HG03432 (cell line): ENCODE measurements around the gene PUS10.
"Not testable (repeated sequence)": the region's sequence is repeated elsewhere in the genome, so short reads cannot be mapped to it uniquely, and the experiment has no call there.

ENCODE experiments used
- ATAC-seq: cut with Tn5 transposase; IDR thresholded peaks from one replicate; pipeline ENCODE4 v1.9.1; 2021; ENCODE audit warnings: mild to moderate bottlenecking, moderate library complexity; ENCODE audit not compliant: unreplicated experiment

PUS10 gene

DNA sequence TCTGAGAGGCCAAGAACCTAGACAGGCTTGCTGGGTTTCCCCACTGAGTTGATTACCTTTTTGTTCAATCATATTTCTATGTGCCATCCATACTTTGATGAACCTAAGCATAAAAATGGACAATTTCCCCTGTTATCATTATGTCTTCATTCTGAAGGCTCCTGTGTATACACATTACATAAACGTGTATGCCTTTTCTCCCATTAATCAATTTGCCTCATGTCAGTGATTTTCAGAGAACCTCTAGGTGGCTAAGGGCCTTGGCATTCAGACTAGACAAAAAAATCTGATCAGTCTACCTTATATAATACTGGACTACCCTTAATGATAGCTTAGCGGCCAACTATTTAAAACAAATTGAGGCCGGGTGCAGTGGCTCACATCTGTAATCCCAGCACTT, 4.7 kb downstream of the PUS10 start:
- ATAC-seq: no peak

- ATAC-seq: not testable (repeated sequence)
Measured at GRCh38 chr2:61012303-61012702, 5.8 kb downstream of the PUS10 start.

DNA sequence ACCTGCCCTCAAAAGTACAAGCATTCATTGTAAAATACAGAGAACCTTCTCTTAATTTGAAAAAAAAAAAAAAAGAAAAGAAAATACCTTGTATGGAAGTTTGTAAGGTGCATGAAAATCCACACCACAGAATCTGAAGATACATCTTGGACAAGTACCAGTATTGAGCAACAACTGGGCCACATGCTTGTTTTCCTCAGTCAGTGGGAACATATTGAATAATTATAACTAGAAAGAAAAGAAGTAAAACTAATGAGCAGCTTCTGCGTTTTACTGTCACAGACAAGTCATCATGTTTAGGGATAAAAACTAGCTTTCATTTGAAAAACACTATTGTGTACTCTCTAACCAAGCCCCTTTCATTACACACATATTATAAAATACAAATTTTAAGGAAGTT, 6.4 kb downstream of the PUS10 start:
- ATAC-seq: no peak

DNA sequence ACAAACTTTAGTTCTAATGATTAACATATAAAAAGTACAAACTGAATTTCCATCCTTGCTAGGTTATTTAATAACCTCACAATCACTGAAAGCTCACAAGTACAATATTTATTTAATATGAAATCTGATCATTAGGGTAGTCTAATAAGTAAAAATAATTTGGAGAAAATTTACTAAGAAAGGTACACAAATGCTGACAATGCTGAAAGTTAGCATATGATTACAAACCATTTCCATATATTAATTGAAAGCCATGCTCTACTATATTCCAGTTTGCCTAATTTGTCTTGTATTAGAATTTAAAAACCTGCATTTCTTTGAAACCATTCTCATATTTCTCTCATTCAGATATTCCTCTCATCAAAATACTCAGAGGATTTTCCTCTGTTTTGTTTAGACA, 8.7 kb downstream of the PUS10 start:
- ATAC-seq: no peak

DNA sequence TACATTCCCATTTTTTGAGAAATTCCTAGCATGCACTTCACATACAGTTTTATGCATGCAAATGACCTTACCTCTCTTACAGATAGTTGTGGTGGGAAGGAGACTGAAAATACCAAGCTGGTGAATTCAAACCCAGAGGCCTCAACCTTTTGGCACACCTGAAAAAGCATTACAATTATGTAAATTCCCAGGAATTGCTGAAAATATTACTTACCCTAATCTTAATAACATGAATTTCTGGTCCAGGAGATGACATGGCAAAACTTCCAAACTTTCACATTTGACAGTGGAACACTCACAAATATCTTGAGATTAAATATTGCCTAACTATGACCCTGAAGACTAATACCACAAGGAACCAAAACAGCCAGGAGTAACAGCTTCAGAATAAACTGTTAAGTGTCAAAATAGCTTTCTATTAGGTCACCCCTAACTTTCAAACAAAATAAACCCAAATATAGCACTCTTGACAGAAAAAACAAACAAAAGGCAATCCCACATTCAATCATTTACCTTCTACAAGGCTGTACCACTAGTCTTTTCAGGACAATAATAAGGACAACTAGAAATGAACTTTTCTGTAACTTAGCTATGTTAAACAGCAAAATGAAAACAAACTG, 11.5 kb downstream of the PUS10 start:
- ATAC-seq: no peak

GRCh38 chr2:61005736-61006135, 12.3 kb downstream of the PUS10 start:
- ATAC-seq: no peak

GRCh38 chr2:60998628-60999545, 19.2 kb downstream of the PUS10 start:
- peak; percentile 74 for ATAC-seq

GRCh38 chr2:60994131-60994530, 23.9 kb downstream of the PUS10 start:
- no peak for ATAC-seq

DNA sequence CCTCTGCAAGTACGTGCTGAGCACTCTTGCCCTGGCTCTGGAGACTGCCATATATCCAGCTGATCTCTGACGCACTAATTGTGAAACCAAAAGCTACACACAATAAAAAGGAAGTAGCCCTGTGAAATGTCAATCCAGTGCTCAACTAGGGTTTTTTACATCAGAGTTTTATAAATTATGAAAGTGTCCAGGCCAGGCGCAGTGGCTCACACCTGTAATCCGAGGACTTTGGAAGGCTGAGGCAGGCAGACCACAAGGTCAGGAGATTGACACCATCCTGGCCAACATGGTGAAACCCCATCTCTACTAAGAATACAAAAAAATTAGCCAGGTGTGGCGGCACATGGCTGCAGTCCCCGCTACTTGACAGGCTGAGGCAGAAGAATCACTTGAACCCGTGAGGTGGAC, 25.1 kb downstream of the PUS10 start:
- ATAC-seq: peak; percentile 99

DNA sequence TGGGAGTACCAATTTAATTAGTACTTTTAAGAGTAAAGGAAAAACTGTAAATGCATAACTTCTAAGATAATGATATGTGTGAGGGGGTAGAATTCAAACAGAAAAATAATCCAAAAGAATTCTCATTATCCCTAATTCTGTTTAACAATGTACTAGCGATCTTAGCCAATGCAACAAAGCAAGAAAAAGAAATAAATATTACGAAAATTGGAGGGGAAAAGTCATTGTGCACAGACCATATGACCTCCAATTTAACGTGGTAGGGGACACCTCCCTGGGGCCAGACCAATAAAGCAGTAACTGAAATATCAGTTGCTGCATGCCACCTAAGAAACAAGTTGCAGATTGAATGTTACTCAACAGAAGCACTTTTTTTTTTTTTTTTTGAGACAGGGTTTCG, 26.4 kb downstream of the PUS10 start:
- no peak for ATAC-seq

DNA sequence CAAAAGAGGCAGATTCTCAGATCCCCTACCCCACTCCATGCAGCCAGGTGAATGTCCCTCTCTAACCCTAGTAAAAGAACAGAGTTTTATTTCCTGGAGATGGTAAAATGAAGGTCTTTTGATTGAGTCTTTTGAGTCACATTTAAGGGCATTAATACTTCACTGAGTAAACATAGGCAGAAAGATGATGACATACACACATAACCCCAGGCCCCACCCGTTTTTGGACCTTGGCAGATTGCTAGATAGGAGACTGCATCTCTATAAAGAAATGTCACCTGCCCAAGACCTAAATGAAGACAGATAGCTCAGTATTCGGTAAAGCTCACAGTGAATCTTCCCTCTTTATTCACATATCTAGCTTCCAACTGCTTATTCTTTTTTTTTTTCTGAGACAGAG, 28.8 kb downstream of the PUS10 start:
- no peak for ATAC-seq

DNA sequence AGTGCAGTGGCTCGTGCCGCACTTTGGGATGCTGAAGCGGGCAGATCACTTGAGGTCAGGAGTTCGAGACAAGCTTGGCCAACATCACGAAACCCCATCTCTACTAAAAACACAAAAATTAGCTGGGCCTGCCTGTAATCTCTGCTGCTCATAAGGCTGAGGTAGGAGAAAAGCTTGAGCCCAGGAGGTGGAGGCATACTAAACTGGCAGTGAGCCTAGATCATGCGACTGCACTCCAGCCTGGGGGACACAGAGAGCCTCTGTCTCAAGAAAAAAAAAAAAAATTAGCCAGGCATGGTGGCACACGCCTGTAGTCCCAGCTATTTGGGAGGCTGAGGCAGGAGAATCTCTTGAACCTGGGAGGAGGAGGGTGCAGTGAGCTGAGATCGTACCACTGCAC, 30.4 kb downstream of the PUS10 start:
- not testable (repeated sequence) for ATAC-seq

DNA sequence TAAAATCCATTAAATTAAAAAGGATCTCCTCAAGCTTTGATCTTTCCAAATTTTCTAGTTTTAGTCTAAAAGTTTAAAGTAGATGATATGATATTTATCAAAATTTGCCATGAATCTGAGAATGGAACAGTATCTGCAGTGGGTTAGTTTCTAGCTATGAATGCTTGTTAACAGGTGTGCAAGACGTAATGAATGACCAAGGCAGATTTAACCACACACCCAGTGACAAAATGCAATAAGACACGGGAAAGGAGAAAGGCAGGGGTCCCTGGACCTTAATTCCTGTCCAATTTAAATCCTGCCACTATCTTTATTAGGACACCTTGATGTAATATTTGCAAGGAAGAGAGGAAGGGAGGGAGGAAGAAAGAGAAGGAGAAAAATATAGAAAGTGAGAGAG, 31.0 kb downstream of the PUS10 start:
- no peak for ATAC-seq

DNA sequence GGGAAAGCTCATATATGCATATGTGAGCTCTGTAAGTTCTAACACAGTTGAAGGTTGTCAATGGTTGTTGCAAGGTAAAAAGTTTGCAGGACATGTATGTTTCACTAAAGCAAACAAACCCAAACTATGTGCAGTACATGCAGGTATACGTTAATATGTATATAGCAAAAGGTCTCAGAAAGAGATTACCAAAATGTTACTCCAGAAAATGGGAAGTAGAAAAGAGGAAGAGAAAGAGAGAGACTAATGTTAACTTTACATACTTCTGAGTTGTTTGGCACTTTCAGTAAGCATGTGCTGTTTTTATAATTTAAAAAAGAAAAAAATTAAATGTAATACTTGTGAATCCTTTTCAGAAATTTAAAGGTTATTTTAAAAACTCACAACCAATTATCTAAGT, 33.3 kb downstream of the PUS10 start:
- peak; percentile 64 for ATAC-seq

DNA sequence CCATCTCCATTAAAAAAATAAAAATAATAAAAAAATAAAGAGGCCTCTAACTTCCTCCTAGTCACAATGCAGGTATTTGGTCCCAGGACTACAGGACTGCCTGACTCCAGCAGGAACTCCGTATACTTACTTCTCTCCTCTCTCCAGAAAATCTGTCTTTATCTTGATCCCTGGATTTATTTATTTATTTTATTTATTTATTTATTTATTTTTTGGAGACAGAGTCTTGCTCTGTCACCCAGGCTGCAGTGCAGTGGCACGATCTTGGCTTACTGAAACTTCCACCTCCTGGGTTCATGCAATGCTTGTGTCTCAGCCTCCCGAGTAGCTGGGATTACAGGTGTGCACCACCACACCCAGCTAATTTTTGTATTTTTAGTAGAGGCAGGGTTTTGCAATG, 36.0 kb downstream of the PUS10 start:
- not testable (repeated sequence) for ATAC-seq

DNA sequence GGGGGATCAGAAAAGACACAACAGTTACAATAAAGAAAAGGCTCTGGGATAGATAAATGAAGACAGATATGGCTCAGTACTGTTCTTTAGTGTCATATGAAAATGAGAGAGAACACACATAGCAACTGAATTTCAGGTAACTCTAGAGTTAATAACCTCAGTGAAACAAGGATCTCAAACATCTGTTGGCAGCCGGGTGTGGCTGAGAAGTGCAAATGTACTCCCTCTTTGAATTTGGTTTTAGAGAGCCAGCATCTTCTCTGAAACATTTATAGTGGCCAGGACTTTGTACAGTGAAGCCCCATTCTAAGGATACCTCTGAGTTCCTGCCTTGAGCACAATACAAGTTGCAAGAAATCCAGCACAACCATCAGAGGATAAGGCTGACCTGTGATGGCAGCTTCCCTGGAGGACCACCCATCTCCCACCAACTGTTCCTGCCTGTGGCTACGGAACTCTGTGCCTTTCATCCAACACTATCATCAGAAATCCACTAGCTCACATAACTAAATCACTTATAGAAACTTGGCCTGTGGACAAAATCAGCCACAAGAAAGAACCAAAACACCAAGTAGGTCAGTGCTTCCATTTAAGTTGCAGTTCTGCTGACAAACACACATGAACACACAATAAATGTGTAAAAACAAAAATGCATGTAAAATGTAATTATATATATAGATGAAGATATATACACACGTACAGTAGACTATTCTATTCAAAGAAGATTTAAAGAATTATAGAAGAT, 37.8 kb downstream of the PUS10 start:
- no peak for ATAC-seq

GRCh38 chr2:60979231-60979630, 38.8 kb downstream of the PUS10 start:
- no peak for ATAC-seq

- no peak for ATAC-seq
Measured at GRCh38 chr2:60977562-60977895, 40.5 kb downstream of the PUS10 start.

DNA sequence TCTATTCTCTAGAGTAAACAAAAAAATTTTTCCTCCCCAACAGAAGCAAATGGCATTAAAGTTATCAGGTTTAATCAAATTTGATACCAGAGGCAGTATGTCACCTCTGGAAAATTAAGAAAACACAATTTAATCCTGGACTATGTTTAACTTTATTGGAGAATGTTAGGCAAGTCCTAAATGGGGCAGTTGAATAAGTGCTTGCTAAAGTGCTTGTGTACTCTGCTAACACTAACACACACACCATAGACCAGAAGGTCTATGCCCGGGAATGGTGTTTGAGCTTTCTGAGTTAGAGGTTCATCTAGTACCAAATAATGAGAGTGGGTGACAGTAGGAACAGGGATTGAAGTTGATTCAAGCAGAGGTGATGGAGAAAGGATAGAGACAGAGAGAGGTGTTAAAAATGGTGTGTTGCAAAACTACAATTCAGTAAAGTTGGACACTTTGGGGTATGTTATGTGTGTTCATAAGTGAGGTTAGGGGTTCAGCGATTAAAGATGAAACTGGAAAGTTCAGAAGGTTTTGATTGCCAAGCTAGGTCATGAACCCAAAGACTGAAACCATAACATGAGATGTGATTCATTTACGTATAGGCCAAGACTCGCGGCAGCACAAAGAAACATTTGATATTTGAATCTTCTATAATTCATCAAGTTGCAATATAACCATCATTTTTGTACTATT, 41.0 kb downstream of the PUS10 start:
- peak; percentile 55 for ATAC-seq

- ATAC-seq: no peak
Measured at GRCh38 chr2:60976256-60976850, 41.7 kb downstream of the PUS10 start.

GRCh38 chr2:60974652-60975051, 43.4 kb downstream of the PUS10 start:
- no peak for ATAC-seq
